ENCODE results near the gene TMEM231.
"Not testable (repeated sequence)": the region's sequence is repeated elsewhere in the genome, so short reads cannot be mapped to it uniquely, and the experiment has no call there.

The TMEM231 gene

DNA sequence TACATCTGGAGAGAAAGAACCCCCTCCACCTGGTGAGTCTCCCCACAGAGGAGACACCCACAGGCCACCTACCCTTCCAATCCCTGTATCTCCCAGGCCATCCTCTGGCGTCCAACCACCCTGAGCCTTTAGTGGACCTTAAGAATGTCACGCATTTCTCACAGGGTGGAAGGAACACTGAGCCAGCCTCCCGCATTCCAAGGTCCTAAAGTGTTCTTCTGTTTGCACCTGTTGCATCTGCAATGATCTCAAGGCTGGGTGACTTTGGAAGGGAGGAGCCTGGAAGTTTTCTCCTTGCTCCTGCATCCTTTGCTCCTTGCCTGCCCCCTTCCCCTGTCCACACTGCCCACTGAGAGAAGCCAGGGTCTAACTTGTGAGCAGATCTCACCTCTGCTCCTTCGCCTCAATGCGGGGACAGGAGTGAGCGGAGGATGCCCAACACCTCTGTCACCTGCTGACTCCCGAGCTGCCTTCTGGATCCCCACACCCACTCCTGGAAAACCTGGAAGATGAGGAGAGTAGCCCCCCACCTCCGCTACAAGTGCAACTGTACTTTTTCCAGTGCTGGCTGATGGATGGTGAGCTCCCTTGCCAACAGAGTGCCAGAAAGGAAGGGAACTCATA, 23.8 kb downstream of the TMEM231 start:
- DNase-seq (ENCODE audit: low read depth in 3 of 3, low spot score in 1 of 3): no peak

DNA sequence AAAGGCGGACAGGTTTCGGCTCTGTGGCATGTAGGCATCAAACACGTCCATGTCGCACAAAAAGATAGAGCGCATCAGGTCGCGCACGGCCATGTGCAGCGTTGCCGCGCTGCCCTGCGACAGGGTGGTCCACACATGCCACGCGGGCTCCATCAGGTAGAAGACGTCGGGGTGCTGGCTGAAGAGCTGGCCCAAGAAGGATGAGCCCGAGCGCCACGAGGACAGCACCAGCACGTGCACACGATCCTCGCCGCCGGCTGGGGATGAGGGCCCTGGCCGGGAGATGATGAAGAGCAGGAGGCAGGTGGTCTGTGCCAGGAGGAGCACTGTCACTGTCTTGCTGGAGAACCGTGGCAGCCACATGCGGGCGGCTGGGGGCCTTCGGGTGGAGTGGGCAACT, 26.1 kb downstream of the TMEM231 start:
- DNase-seq (ENCODE audit: low read depth in 3 of 3, low spot score in 1 of 3): no peak

DNA sequence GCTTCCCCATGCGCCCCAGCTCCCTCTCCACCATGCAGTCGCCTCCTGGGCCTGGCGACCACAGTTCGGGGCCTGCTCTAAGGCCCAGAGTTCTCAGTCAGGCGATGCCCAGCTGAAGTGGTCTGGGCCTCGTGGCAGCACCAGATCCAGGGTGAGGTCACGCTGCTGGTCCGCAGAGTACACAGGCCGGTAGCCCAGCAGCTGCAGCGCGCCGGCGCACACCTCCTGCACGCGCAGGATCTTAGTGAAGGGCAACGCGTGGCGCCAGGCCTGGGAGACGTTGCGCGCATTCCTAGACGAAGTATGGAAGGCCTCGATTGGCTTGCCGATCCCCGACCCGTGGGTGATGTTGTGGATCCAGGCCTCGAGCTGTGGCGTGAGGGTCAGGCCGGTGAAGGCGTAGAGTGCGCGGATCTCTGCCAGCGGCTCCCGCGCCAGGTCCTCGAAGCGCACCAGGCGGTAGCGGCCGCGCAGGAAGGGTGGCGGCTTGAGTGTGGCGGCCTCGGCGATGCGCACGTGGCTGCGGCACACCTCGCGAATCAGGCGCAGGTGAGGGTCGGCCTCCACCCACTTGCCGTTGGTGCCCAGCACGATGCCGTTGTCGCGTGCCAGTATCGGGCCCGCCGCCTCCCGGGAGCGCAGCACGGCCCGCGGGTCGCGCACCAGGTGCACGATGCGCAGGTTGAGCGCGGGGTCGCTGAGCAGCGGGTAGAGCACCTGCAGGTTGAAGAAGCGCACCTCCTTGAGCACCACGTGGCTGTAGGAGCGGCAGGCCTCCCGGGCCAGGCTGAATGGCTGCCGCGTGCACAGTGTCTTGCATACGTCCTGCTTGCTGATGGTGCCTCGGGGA, 26.8 kb downstream of the TMEM231 start:
- DNase-seq (ENCODE audit: low read depth in 3 of 3, low spot score in 1 of 3): no peak

DNA sequence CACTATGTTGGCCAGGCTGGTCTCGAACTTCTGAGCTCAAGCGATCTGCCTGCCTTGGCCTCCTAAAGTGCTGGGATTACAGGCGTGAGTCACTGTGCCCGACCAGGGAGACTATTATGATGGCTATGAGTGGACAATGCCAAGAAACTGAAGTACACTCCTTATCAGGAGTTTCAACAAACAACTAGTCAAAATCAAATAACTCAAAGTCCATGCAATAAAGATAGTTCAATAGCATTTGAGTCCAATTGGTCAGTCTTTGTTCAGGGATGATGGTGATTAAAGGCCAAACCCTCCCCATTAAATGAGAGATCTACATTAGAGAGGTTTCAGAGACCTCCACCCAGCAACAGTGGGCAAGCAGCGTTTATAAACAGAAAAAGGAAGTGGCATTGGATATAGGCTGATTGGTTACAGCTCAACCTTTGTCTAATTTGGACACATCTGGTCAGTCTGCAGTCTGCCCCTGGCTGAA, 28.2 kb downstream of the TMEM231 start:
- DNase-seq (ENCODE audit: low read depth in 3 of 3, low spot score in 1 of 3): no peak

DNA sequence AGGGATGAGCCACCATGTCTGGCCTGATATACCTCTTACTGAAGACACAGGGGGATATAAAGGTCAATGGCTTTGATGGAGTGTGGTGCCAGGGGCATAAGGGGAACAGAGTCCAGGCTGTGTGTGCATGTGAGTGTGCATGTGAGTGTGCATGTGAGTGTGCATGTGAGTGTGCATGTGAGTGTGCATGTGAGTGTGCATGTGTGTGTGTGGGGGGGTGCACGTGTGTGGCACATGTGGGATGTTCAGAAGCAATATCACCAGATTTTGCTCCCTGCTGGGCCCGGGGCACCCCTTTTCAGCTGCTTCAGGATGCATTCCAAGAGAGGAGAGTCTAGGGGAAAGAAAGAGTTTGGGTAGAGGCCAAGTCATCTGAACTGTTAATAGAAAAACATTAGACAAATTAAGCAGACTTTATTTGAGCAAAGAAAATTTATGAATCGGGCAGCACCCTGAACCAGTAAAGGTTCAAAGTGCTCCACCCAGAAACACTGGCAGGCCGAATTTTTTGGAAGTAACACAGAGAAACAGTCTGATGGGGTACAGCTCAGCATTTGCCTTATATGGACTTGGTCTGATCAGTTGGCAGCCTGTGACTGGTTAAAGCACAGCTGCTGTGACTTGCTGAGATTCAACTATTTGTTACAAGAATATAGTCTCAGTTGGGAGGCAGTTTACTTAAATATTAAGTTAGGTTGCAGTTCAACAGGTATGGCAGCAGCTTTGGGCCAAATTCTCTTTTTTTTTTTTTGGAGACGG, 29.8 kb downstream of the TMEM231 start:
- DNase-seq (ENCODE audit: low read depth in 3 of 3, low spot score in 1 of 3): no peak

DNA sequence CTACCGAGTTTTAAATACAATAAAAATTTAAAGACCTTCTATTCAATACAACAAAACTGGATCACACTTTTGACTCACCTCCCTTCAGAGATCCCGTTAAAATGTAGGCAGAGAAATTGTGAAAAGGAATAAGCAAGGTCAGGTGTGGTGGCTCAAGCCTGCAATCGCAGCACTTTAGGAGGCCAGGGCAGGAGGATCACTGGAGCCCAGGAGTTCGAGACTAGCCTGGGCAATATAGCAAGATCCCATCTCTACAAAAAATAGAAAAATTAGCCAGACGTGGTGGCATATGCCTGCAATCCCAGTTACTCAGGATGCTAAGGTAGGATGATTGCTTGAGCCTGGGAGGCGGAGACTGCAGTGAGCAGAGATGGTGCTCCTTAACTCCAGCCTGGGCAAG, 36.9 kb downstream of the TMEM231 start:
- no peak for DNase-seq (ENCODE audit: low read depth in 3 of 3, low spot score in 1 of 3)

DNA sequence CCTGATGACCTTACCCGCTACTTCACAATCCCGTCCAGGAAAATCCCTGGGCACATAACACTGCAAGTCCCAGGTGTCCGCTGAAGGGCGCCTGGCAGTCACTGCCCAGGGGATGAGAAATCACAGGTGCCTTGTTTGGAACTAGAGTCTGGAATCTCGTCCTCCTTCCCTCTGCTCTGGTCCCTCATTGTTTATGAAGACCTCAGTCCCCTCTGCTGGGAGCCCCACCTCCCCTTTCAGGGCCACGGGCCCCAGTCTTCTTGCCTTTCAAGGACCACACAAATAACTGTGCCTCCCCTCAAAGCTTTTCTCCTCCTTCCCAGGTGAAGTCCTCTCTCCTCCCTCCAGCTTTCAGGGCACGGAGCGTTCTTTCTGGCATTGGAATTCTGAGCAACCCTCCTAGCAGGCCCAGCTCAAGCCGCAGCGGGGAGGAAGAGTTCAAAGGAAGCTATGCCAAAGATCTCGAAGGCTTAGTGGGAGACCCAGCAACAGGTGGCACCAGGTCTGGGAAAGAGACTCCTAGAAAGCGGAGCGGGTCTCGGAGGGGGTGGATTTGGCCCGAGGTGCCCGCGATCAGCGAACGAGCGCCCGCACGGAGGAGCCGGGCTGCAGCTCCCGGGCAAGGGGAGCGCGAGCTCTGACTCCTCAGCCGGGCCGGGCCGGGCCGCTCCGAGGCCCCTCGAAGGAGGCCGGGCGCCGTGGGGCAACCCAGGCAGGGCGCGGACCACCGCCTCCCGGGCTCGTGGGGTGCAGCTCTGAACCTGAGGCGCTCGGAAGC, 39.7 kb downstream of the TMEM231 start:
- peak in 1 of 3 donors; percentile 17 for DNase-seq (ENCODE audit: low read depth in 3 of 3, low spot score in 1 of 3)

DNA sequence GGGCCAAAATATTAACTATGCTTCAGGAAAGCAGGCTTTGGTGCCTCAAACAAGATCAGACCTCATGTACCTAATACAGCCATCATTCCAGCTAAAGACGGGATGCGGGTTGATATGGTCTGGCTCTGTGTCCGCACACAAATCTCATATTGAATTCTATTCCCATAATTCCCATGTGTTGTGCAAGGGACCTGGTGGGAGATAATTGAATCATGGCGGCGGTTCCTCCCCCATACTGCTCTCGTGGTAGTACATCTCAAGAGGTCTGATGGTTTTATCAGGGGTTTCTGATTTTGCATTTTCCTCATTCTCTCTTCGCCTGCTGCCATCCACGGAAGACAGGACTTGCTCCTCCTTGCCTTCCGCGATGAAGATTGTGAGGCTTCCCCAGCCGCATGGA, 41.8 kb downstream of the TMEM231 start:
- no peak for DNase-seq (ENCODE audit: low read depth in 3 of 3, low spot score in 1 of 3)

DNA sequence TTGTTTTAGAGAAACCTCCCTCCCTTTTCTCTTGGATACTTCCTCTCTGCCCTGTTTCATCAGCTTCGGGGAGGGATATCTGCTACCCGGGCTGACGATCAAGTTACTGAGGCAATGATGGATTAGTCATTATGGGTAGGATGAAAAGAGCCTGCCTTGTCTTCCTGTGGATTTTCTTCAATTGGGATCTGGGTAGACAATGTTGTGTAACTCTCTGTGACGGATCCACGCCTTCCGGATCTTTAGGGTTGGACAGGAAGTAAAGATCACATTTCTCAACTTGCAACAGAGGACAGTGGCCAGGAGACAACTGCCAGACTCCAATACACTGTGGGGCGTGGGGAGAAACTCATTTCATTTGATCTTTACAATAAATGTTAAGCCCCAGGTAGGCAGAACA, 49.5 kb downstream of the TMEM231 start:
- no peak for DNase-seq (ENCODE audit: low read depth in 3 of 3, low spot score in 1 of 3)

DNA sequence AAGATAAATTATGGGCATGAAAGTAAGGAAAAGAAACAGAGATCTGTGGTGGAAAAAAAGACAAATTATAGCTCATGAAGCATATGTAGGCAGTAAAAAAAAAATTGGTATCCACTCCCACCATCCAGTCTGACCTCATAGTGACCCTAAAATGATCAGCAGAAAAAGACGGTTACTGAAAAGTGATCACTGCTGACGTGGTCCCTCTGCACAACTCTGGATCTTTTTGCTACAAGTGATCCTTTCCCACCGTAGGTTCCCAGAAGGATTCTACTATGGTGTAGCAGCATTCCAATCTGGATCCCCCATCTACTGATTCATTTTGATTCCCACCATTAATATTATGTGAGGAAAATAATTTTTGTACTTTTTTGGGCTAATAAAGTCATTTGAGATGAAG, 49.9 kb downstream of the TMEM231 start:
- no peak for DNase-seq (ENCODE audit: low read depth in 3 of 3, low spot score in 1 of 3)

DNA sequence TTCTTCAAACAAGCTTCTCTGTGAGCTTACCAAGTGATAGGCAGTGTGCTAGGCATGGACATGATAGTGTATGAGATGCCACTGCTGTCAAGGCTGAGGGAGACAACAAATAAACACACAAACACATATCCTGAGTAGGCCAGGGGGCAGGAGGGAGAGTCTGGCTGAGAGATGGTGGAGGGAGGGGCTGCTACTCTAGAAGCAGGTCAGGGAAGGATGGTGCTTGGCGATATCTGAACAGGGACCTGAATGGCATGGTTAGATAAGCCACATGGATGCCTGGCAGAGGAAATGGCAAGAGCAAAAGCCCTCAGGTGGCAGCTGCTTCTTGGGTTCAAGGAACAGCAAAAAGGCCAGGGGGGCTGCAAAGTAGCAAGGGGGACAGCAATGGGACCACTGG, 52.3 kb downstream of the TMEM231 start:
- DNase-seq (ENCODE audit: low read depth in 3 of 3, low spot score in 1 of 3): no peak

DNA sequence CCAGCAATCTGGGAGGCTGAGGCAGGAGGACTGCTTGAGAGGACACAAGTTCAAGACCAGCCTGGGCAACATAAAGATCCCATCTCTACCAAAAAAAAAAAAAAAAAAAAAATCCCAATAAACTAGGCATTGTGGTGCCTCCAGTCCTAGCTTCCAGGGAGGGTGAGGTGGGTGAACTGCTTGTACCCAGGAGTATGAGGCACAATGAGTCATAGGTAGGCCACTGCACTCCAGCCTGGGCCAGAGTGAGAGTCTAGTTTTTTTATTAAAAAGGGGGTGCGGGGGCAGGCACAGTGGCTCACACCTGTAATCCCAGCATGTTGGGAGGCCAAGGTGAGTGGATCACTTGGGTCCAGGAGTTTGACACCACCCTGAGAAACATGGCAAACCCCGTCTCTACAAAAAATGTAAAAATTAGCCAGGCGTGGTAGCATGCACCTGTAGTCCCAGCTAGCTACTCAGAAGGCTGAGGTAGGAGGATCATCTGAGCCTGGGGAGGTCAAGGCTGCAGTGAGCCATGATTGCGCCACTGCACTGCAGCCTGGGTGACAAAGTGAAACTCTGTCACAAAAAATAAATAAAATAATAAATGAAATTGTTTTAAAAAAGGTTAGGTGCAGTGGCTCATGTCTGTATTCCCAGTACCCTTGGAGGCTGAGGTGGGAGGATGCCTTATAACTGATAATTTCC, 53.0 kb downstream of the TMEM231 start:
- no peak for DNase-seq (ENCODE audit: low read depth in 3 of 3, low spot score in 1 of 3)

DNA sequence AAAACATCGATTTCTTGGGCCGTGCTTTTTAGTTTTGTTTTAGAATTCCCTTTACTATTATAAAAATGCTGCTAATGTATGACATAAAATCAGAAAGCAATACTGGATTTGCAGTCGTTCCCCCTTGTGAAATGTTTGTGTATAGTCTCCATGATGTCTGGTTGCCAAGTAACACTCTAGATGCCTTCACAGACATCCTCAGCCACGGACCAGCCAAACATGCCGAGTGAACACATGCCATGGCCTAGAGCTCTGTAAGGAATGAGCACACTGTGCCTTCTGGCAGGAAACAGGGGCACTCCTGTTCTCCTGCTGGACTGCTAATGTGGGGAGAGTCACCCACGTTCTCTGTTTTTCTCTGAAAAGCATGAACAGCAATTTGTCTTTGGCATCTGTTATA, 54.2 kb downstream of the TMEM231 start:
- not testable (repeated sequence) for DNase-seq (ENCODE audit: low read depth in 3 of 3, low spot score in 1 of 3)

DNA sequence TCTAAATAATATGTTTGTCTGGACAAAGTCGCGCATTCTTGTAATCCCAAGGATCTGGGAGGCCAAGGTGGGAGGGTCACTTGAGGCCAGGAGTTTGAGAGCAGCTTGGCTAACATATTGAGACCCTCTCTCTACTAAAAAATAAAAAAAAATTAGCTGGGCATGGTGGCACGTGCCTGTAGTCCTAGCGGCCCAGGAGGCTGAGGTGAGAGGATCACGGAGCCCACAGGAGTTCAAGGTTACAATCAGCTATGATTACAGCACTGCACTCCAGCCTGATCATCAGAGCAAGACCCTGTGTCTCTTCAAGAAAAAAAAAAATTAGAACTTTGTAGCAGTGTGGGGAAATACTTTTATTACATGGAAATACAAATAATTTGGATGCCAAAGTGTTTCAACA, 54.7 kb downstream of the TMEM231 start:
- no peak for DNase-seq (ENCODE audit: low read depth in 3 of 3, low spot score in 1 of 3)

DNA sequence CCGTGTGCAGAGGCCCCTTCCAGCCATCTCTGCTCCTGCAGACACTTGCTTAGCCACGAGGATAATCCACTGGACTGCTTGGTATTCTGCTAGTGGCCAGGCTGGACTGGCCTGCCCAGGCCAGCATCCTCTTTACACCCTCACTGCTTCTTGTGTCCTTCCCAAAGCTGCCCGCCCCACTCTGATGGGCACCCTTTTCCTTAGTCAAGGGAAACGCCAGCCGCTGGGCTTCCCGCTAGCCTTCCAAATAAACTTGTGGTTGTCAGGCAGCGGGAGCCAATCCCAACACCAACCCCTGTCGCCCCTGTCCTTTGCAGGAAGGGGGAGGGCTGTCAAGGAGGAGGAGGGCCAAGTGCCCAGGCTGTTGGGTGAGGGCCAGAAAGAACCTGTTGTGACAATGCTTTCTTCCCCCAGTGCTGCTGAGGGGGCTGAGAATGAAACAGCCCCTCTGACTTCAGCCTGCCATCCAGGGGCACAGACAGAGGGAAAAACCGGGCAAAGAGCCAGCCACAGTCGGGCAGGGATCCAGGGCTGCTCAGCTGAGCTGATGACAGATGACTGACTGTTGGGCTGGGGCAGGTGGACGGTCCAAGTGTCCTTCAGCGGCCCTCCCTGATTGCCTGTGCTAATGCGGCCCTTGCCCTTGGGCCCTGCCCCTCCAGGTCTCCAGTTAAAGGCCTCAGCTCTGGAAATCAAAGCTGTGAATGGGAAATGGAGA, 57.3 kb downstream of the TMEM231 start:
- not testable (repeated sequence) for DNase-seq (ENCODE audit: low read depth in 3 of 3, low spot score in 1 of 3)

DNA sequence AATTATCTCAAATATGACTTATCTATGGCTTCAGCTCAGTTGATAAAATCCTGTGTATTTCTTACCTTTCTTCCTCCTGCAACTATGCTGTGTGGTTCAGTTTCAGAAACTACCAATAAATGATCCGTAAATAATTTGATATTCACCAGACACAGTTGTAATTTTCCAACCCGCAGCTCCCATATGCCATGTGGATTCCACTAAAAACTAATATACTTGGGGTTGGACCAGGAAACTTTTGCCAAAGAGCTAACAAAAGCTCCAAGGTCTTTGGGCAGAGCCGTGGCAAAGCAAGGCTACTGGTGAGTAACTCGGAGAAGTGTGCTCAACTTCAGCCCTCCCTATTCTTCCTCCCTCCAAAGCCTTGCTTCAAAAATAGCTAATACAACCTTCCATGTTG, 58.5 kb downstream of the TMEM231 start:
- no peak for DNase-seq (ENCODE audit: low read depth in 3 of 3, low spot score in 1 of 3)

DNA sequence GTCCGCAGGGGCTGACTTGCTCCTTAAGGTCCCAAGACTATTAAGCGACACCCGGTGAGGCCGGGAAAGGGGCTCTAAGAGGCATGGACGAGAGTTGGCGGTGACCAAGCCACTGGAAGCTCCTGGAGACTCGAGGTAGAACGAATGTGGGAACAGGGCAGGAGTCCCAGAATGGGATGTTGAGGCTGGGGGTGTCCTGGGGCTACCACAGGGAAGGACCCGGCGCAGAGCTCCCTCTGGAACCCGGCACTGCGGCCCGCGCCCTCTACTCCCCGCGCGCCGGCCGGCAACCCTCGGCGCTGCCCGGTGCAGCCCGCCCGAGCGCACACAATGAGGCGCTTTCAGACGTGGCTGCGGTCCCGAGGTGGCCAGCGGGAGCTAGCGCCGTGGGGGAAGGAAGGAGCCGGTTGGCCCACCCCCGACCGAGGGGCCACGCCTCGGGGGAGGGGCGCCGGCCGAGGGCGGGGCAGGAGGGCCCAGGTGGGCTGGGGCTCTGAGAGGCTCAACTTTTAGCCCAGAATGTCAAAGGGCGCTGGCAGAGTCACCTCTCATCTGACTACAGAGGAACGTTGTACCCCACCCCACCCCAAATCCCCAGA, 60.9 kb downstream of the TMEM231 start, which contains the start of gene CHST6:
CHST6 (minus strand) TSS at position 366 of the 599 bp plus-strand sequence. CDS start 15,613 bp downstream, outside the sequence.
- peak in 1 of 3 donors; percentile 8 for DNase-seq (ENCODE audit: low read depth in 3 of 3, low spot score in 1 of 3)

DNA sequence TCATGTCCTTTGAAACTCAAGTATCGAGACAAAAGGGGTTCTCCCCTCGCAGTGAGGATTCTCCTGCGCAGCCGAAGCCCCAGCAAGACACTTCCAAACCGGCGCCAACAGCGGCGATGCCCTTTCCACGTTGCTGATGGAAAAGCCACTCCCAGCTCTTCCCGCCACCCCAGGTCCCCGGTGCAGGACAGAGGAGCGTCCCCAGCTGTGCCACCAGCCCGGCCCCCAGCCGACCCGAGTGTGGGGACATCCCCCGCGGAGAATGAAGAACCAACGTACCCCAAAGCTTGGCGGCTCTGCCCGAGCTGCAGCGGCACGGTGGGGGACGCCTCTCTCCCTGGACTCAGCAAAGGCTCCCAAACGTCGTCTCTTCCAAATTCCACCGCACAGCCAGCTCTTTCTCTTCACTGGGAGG, 61.4 kb downstream of the TMEM231 start:
- no peak for DNase-seq (ENCODE audit: low read depth in 3 of 3, low spot score in 1 of 3)

DNA sequence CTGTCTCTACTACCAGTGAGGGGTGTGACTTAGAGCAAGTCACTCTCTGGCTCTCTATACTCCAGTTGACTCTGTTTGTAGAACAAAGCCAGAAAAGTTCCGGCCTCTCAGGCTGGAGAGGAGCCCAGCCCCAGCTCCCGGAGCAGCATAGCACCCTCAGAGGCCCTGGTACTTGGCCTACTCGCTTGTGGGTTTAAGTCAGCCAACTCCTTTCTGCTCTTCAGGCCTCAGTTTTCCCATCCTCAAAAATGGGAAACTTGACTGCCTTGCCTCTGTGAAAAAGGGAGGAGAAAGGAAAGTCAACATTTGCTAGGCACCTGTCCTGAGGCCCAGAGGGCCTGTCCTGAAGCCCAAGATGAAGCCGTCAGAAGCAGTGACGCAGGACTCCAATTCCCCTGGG, 61.9 kb downstream of the TMEM231 start:
- DNase-seq (ENCODE audit: low read depth in 3 of 3, low spot score in 1 of 3): no peak
